Epithelial cell of esophagus (primary cell): ENCODE measurements around the gene EGLN2.
"Not testable (repeated sequence)": the region's sequence is repeated elsewhere in the genome, so short reads cannot be mapped to it uniquely, and the experiment has no call there.

Experiments
- DNase-seq: peaks from one replicate; pipeline ENCODE4 v3.0.0; 2010; ENCODE audit warnings: low read depth
- H3K4me3 ChIP-seq: 2 replicates; pipeline ENCODE4 v1.5.1; 2011; ENCODE audit warnings: mild to moderate bottlenecking, low read length, control low read depth
- CTCF ChIP-seq: IDR thresholded peaks from 2 replicates; pipeline ENCODE4 v1.5.1; 2011; ENCODE audit warnings: low read depth, mild to moderate bottlenecking, low read length, control low read depth, inconsistent platforms; ENCODE audit not compliant: insufficient read depth; ENCODE audit errors: missing control alignments

Gene EGLN2

GRCh38 chr19:40831502-40832430 is 32.8 kb downstream of the EGLN2 start:
- no peak for TF ChIP-seq CTCF
- DNase-seq: peak; percentile 88
- no peak overlapping the region for H3K4me3 ChIP-seq

GRCh38 chr19:40832431-40832790 is 33.4 kb downstream of the EGLN2 start:
- not testable (repeated sequence) for H3K4me3 ChIP-seq, DNase-seq

GRCh38 chr19:40833728-40834533 is 34.9 kb downstream of the EGLN2 start:
- DNase-seq, H3K4me3 ChIP-seq: not testable (repeated sequence)

- H3K4me3 ChIP-seq: no peak overlapping the region
- no peak for TF ChIP-seq CTCF
- no peak for DNase-seq
These were observed 37.9 kb downstream of the EGLN2 start for GRCh38 chr19:40836754-40837429.

- H3K4me3 ChIP-seq, DNase-seq: not testable (repeated sequence)
These were observed 39.5 kb downstream of the EGLN2 start for GRCh38 chr19:40838477-40838876.

- H3K4me3 ChIP-seq, DNase-seq: not testable (repeated sequence)
These were observed 43.0 kb downstream of the EGLN2 start for GRCh38 chr19:40842012-40842411.

- H3K4me3 ChIP-seq, DNase-seq: not testable (repeated sequence)
These were observed 44.1 kb downstream of the EGLN2 start for GRCh38 chr19:40842997-40843652.

- not testable (repeated sequence) for DNase-seq, H3K4me3 ChIP-seq
These were observed 44.7 kb downstream of the EGLN2 start for GRCh38 chr19:40843653-40844052.

GRCh38 chr19:40846722-40847121 is 47.7 kb downstream of the EGLN2 start:
- H3K4me3 ChIP-seq, DNase-seq: not testable (repeated sequence)

GRCh38 chr19:40850277-40850676 is 51.3 kb downstream of the EGLN2 start, which contains the start of gene CYP2A6:
Gene CYP2A6, minus strand, starts transcription at chr19:40850447. Its CDS starts 21 bp downstream, at chr19:40850426.
- not testable (repeated sequence) for H3K4me3 ChIP-seq, DNase-seq

- not testable (repeated sequence) for DNase-seq, H3K4me3 ChIP-seq
These were observed 53.6 kb downstream of the EGLN2 start for GRCh38 chr19:40852467-40853152.
